SKM-1 treated with dmso at 0.1 percent for 144 hours (cell line): ENCODE data around the gene CNPY1.

ENCODE experiments used
- DNase-seq: peaks from one replicate; lab custom pipeline; 2025; ENCODE audit not compliant: unreplicated experiment; lab: John Stamatoyannopoulos, UW

Gene CNPY1

DNA sequence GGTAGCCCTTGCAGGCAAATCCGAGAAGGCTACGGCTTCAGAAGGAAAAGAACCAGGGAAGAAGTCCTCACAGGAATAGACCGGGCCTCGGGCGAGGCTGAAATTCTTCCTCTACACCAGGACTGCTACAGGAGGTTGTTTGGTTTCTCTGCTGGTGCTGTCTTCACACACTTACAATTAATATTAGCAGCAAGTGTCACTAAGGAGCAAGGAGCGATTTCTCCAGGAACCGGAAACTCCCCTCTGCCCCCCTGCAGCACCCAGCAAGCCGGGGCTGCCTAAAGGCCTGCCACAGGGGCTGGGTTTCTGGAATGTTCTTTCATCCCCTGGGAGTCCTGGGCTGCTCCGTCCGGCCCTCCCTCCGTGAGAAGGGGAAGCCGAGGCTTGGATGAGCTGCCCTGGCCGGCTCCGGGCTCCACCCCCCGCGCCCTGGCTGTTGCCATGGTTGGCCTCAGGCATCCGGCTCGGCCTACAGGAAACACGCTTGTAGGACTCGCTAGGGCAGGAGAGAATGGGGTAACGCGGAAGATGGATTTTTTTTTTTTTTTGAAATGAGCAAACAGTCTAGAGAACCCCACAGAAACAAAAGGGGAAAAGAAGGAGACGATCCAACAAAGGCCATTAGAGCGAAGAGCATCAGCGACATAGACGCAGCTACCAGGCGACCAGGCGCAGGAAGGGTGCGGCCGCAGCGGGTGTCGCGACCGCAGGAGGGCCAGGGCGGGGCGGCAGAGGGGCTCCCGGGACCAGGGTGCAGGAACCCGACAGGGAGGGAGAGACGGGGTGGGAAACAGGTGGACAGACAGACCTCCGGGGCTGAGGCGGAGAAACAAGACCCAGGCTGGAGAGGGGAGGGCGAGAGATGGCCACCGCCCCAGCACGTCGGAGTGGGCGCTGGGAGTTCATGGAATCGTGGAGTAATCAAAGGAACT, 55.4 kb downstream of the CNPY1 start:
- no peak for DNase-seq

GRCh38 chr7:155489862-155490696, 56.3 kb downstream of the CNPY1 start:
- DNase-seq: no peak

GRCh38 chr7:155489158-155489840, 57.1 kb downstream of the CNPY1 start:
- no peak for DNase-seq

DNA sequence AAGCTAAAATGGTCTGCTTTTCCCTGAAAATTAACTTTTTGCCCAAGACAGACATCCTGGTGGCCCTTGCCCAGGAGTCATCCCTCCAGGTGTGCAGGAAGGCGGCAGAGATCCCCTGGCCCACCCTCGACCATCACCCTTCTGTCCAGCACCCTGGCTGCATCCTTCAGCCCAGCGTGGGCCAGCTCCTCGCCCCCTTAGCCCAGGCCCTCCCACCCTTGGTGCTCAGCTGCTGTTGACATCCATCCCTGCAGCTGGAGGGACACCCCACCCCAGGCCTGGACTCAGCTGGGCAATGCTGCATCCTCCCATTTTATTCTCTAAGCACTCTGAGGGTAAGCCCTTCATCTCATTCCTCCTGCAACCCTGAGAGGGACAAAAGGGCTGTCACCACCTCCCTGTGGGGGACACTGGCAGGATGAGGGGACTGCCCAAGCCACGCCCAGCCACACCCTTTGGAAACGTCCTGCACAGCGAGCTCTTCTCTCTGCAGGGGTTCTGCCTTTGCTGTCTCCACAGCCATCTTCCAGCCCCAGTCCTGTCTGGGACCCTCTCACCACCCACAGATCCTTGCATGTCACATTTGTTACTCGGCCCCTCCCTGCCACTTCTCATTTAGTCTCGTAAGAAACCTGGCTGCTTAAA, 57.8 kb downstream of the CNPY1 start:
- DNase-seq: no peak

GRCh38 chr7:155487509-155488482, 58.6 kb downstream of the CNPY1 start:
- DNase-seq: no peak

GRCh38 chr7:155486783-155487508, 59.4 kb downstream of the CNPY1 start:
- no peak for DNase-seq

- DNase-seq: no peak
Observed at GRCh38 chr7:155484483-155485399, 61.6 kb downstream of the CNPY1 start.

GRCh38 chr7:155483868-155484325, 62.5 kb downstream of the CNPY1 start:
- no peak for DNase-seq

- no peak for DNase-seq
Observed at GRCh38 chr7:155483245-155483644, 63.1 kb downstream of the CNPY1 start.

- no peak for DNase-seq
Observed at GRCh38 chr7:155482511-155483183, 63.7 kb downstream of the CNPY1 start.

DNA sequence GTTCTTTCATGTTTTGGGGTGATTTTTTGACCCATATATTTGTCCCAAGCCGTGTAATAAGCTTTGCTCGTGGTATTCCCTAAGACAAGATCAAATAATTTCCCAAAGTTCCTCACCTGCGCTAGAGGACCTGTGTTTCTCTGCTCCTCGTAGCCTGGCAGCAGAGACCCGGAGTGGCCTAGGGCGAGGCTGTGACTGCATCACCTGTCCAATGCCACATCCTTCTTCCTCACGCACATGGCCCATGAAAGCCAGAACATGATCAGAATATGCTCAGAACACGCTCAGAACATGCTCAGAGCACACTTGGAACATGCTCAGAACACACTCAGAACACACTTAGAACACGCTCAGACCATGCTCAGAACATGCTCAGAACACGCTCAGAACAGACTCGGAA, 64.6 kb downstream of the CNPY1 start:
- DNase-seq: no peak

DNA sequence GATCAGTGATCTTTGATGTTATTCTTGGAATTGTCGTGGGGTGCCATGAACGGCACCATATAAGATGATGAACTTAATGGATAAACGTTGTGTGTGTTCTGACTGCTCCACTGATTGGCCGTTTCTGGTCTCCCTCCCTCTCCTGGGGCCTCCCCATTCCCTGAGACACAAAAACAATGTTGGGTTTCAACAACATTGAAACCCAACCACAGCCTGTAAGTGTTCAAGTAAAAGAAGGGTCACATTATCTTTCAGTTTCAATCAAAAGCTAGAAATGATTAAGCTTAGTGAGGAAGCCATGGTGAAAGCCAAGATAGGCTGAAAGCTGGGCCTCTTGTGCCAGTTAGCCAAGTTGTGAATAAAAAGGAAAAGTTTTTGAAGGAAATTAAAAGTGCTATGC, 68.9 kb downstream of the CNPY1 start:
- DNase-seq: no peak

- DNase-seq: no peak
Observed at GRCh38 chr7:155471718-155472117, 74.6 kb downstream of the CNPY1 start.

- DNase-seq: no peak
Observed at GRCh38 chr7:155470686-155471638, 75.4 kb downstream of the CNPY1 start.

GRCh38 chr7:155470186-155470487, 76.2 kb downstream of the CNPY1 start:
- no peak for DNase-seq
